ENCODE data around the gene KCNJ14.
A peak's percentile ranks its signal among the peaks of the same experiment; 100 is the strongest.

Gene KCNJ14

GRCh38 chr19:48445256-48445605 lies 10.1 kb upstream of the KCNJ14 start:
- DNase-seq (ENCODE audit: low read depth in 2 of 2), result peak; percentile 89 to 90

- DNase-seq (ENCODE audit: low read depth in 2 of 2), result peak; percentile 92 to 93
Observed at GRCh38 chr19:48445606-48446481, 9.5 kb upstream of the KCNJ14 start, which contains the start of gene GRWD1. GRWD1 (plus strand) TSS chr19:48445983; CDS start chr19:48446006, 23 bp downstream.

DNA sequence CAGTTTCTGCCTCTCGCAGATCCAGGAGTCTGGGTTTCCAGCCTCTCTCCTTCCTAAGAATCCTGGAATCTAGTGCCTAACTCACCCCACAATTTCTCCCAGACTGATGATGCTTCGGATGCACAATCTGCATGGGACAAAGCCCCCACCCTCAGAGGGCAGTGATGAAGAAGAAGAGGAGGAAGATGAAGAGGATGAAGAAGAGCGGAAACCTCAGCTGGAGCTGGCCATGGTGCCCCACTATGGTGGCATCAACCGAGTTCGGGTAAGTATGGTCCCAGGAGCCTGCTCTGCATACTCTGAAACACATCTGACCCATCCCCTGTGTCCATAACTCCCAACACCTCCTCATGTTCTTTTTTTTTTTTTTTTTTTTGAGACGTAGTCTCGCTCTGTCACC lies 8.8 kb upstream of the KCNJ14 start:
- no peak for DNase-seq (ENCODE audit: low read depth in 2 of 2)

GRCh38 chr19:48448563-48448962 lies 6.8 kb upstream of the KCNJ14 start:
- DNase-seq (ENCODE audit: low read depth in 2 of 2), result no peak

DNA sequence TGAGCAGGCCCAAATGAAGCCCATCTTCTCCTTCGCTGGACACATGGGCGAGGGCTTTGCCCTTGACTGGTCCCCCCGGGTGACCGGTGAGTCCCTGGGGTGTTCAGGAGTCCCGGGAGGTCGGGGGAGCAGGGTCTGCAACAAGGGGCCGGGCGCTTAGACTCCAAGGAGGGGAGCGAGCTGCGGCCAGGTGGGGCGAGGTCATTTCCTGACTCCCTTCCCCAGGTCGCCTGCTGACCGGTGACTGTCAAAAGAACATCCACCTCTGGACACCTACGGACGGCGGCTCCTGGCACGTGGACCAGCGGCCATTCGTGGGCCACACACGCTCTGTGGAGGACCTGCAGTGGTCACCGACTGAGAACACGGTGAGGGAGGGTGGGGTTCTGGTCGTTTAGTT lies 4.9 kb upstream of the KCNJ14 start:
- no peak for DNase-seq (ENCODE audit: low read depth in 2 of 2)

DNA sequence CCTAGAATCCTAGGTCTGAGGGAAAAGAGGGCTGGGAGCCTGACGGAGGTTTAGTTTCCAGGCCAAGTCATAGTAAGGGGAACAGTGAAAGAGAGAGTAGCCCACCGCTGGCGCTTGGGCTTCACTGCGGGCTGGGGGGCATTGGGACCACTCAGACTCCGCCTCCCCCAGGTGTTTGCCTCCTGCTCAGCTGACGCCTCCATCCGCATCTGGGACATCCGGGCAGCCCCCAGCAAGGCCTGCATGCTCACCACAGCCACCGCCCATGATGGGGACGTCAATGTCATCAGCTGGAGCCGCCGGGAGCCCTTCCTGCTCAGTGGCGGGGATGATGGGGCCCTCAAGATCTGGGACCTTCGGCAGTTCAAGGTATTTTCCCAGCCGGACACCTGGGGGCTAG lies 4.5 kb upstream of the KCNJ14 start:
- no peak for DNase-seq (ENCODE audit: low read depth in 2 of 2)

GRCh38 chr19:48451624-48452023 lies 3.8 kb upstream of the KCNJ14 start:
- DNase-seq (ENCODE audit: low read depth in 2 of 2), result no peak

DNA sequence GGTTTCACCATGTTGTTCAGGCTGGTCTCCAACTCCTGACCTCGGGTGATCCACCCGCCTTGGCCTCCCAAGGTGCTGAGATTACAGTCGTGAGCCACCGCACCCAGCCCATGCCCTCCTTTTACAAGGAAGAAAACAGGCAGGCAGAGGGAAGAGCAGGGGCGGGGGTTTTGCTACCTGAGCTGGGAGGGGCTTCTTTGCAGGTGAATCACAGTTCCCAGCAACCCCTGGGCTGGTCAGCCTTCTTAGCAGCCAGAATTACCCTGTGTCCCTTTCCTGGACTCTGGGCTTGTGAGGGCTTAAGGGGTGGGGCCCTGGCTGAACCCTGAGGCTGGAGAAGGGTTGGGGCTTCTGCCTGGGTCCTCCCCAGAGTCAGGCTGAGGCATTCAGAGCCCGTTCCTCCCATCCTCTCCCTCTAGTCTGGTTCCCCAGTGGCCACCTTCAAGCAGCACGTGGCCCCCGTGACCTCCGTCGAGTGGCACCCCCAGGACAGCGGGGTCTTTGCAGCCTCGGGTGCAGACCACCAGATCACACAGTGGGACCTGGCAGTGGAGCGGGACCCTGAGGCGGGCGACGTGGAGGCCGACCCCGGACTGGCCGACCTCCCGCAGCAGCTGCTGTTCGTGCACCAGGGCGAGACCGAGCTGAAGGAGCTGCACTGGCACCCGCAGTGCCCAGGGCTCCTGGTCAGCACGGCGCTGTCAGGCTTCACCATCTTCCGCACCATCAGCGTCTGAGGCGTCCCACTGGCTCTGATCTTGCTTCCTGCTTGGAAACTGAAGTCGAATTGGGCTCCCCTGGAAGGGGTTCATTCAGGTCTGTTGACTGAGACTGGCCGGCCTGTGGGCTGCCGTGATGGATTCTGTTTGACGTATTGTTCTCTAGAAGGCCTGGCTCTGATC lies 2.8 kb upstream of the KCNJ14 start:
- no peak for DNase-seq (ENCODE audit: low read depth in 2 of 2)

DNA sequence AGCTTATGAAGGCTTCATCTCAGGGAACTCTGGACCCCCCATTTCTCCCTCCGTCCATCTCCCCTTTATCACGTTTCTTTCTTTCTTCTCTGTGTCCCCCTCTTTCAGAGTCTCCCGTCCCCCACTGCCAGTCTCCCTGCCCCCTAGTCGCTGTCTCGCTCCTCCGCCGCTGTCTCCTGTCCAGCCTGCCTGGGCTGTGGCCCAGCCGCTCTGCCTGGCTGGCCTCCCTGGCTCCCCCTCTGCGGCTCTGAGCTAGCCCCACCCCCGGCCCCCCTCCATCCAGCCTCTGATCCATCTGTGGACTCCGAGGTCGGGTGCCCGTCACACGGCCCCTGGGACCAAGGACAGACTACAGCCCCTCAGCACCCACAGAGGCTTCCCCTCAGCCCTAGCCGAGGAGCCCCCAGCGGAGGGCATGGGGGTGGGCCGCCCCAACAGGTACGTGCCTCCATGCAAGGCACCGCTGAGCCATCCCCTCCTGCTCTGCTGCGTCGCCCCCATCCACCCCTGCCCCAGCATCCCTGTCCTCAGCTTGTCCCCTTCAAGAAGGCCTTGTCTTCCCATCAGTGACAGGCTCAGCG lies 1.1 kb upstream of the KCNJ14 start:
- DNase-seq (ENCODE audit: low read depth in 2 of 2), result no peak

GRCh38 chr19:48455908-48456562 lies 661 bp downstream of the KCNJ14 start:
- no peak for DNase-seq (ENCODE audit: low read depth in 2 of 2)

DNA sequence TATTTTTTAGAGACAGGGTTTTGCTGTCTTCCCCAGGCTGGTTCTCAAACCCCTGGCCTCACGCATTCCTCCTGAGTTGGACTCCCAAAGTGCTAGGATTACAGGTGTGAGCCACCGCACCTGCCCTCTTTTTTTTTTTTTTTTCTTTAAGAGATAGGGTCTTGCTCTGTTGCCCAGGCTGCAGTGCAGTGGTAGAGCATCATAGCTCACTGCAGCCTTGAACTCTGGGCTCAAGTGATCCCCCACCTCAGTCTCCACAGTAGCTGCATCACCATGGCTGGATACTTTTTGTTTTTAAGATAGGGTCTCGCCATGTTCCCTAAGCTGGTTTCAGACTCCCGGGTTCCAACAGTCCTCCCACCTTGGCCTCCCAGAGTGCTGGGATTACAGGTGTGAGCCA lies 1.5 kb downstream of the KCNJ14 start:
- no peak for DNase-seq (ENCODE audit: low read depth in 2 of 2)

GRCh38 chr19:48458016-48458415 lies 2.6 kb downstream of the KCNJ14 start:
- no peak for DNase-seq (ENCODE audit: low read depth in 2 of 2)

GRCh38 chr19:48461651-48461981 lies 6.2 kb downstream of the KCNJ14 start:
- no peak for DNase-seq (ENCODE audit: low read depth in 2 of 2)

DNA sequence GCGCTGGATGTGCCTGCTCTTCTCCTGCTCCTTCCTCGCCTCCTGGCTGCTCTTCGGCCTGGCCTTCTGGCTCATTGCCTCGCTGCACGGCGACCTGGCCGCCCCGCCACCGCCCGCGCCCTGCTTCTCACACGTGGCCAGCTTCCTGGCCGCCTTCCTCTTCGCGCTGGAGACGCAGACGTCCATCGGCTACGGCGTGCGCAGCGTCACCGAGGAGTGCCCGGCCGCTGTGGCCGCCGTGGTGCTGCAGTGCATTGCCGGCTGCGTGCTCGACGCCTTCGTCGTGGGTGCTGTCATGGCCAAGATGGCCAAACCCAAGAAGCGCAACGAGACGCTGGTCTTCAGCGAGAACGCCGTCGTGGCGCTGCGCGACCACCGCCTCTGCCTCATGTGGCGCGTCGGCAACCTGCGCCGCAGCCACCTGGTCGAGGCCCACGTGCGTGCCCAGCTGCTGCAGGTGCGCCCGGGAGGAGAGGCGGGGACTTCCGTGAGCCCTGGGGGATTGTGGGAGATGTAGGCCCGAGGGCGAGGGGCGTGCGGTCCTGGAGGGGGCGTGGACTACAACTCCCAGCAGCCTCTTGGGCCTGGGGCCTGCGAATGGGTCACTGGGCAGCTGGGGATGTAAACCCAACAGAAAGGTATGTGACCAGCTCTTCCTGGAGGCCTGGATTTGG lies 6.7 kb downstream of the KCNJ14 start:
- no peak for DNase-seq (ENCODE audit: low read depth in 2 of 2)

DNA sequence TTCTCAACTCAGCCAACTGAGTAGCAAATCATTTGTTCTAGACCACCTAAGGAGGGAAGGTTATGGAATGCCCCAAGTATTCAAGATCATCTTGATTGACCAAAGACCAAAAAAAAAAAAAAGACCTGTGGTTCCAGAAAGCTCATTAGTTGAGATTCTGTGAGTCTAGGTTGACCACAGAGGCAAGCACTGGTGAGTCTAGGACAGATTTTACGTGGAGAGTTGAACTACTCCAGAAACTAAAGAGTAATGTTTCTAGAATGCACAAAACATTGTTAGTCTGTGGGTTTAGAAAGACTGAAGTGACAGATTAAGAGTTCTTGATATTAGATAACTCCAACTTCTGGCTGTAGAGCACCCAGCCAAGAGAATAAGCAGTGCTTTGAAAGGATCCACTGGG lies 9.8 kb downstream of the KCNJ14 start:
- DNase-seq (ENCODE audit: low read depth in 2 of 2), result no peak

- no peak for DNase-seq (ENCODE audit: low read depth in 2 of 2)
Observed at GRCh38 chr19:48466561-48467325, 11.4 kb downstream of the KCNJ14 start.

GRCh38 chr19:48468772-48469288 lies 13.5 kb downstream of the KCNJ14 start:
- DNase-seq (ENCODE audit: low read depth in 2 of 2), result peak; percentile 100

DNA sequence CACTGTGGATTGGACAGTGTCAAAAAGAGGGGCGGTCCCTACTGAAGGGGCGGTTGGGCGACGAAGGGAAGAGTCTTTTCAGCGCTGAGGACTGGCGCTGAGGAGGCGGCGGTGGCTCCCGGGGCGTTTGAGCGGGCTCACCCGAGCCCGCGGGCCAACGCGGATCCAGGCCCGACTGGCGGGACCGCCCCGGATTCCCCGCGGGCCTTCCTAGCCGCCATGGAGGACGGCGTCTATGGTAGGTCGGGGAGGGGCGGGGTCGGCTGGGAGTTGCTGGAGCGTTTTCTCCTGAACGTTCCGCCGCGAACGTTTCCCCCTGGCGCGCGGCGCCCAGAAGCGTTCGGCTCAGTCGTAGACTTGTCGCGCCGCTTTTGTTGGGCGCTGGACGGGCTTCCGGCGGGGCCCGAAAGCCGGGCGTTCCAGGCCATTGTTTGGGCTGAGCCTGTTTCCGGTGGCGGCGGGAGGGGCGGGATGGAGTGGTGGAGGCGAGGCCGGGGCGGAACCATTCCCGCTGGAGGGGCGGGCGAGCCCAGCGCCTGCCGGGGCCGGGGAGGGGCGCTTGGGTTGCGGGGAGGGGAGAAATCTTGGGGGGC lies 14.0 kb downstream of the KCNJ14 start, which contains the start of gene CYTH2:
Gene CYTH2 (plus strand): TSS at position 81 of the 593 bp plus-strand sequence. CDS start 139 bp downstream, at position 220.
- DNase-seq (ENCODE audit: low read depth in 2 of 2), result peak; percentile 62 to 65

DNA sequence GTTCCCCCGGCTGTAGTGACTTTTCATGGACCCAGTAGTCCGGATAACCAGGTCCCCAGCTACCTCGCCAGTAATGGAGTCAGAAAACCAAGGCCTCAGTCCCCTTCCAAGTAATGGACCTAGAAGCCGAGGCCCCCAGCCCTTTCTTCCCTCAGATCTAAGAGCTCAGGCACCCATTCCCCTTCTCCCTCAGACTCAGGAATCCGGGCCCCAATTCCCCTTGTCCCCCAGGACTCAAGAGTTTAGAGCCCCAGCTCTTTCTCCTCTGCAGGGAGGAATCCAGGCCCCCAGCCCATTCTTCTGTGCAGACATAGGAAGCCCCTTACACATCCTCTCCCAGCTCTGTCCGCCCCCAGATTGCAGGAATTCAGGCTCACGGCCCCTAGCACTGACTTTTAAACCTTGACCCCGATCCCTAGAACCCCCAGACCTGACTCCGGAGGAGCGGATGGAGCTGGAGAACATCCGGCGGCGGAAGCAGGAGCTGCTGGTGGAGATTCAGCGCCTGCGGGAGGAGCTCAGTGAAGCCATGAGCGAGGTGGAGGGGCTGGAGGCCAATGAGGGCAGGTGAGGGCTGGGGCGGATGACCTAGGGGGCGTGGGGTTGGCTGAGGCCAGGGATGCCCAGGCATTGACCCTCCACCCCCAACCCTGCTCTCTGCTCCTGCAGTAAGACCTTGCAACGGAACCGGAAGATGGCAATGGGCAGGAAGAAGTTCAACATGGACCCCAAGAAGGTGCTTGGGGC lies 14.7 kb downstream of the KCNJ14 start:
- DNase-seq (ENCODE audit: low read depth in 2 of 2), result no peak
